K562 (cell line): ENCODE data around the gene PTPRT.

Experiments
- CTCF ChIP-seq, 3 experiments: IDR thresholded peaks in 2 of 3; conservative IDR thresholded peaks in 1 of 3; 2 replicates each; pipeline ENCODE4 v1.5.1; 2011 to 2012; ENCODE audit warnings: low read length in 3 of 3, mild to moderate bottlenecking in 3 of 3, control low read depth in 2 of 3, improper control_type of control experiment in 1 of 3, inconsistent platforms in 1 of 3, low read depth in 1 of 3, mixed read lengths in 1 of 3, moderate library complexity in 1 of 3; ENCODE audit not compliant: insufficient read depth in 2 of 3
- DPF2 ChIP-seq: fragments of 450-650 bp; IDR thresholded peaks from 2 replicates; pipeline ENCODE4 v1.6.1; 2016
- ETS1 ChIP-seq: conservative IDR thresholded peaks from 2 replicates; pipeline ENCODE4 v1.6.1; 2011; ENCODE audit warnings: low read depth, mild to moderate bottlenecking, low read length; ENCODE audit not compliant: control insufficient read depth
- GABPB1 ChIP-seq: sonication (generic); formaldehyde crosslinking; IDR thresholded peaks from 2 replicates; pipeline ENCODE4 v1.8.0; 2022; ENCODE audit warnings: mild to moderate bottlenecking, missing genetic modification reagents
- ILK ChIP-seq: fragments of 450-650 bp; IDR thresholded peaks from 2 replicates; pipeline ENCODE4 v1.6.1; 2016; ENCODE audit warnings: missing genetic modification characterization, low read depth, mild to moderate bottlenecking, missing compliant biosample characterization, moderate library complexity, borderline replicate concordance
- NFIC ChIP-seq: fragments of 450-650 bp; IDR thresholded peaks from 2 replicates; pipeline ENCODE4 v1.6.1; 2017; ENCODE audit warnings: mild to moderate bottlenecking, inconsistent platforms
- POLR2A ChIP-seq: fragments of 450-650 bp; conservative IDR thresholded peaks from 2 replicates; pipeline ENCODE4 v1.6.1; 2016
- RAD21 ChIP-seq, 2 experiments: fragments of 250-450 bp in 1 of 2; fragments of 450-650 bp in 1 of 2; sonication (Bioruptor Pico) in 1 of 2; formaldehyde crosslinking in 1 of 2; IDR thresholded peaks in 1 of 2; conservative IDR thresholded peaks in 1 of 2; 2 replicates each; pipeline versions ENCODE4 v1.4.0 to v1.8.0; 2020 to 2022; ENCODE audit warnings: mild to moderate bottlenecking in 2 of 2, moderate library complexity in 1 of 2
- SMARCA4 ChIP-seq: fragments of 450-650 bp; IDR thresholded peaks from 2 replicates; pipeline ENCODE4 v1.6.1; 2016
- SMARCC2 ChIP-seq: fragments of 450-650 bp; IDR thresholded peaks from 2 replicates; pipeline ENCODE4 v1.6.1; 2017; ENCODE audit warnings: antibody characterized with exemption, moderate library complexity, mild to moderate bottlenecking, low read depth
- SPI1 ChIP-seq: IDR thresholded peaks from 2 replicates; pipeline ENCODE4 v1.6.1; 2011; ENCODE audit warnings: low read depth, low read length, control low read depth, borderline replicate concordance
- TCF3 ChIP-seq: sonication (generic); formaldehyde crosslinking; IDR thresholded peaks from 2 replicates; pipeline ENCODE4 v1.4.0; 2020; ENCODE audit warnings: mild to moderate bottlenecking, missing genetic modification reagents
- TOE1 ChIP-seq, 2 experiments: fragments of 450-650 bp in 1 of 2; sonication (generic) in 1 of 2; formaldehyde crosslinking in 1 of 2; IDR thresholded peaks; 2 replicates each; pipeline versions ENCODE4 v1.7.1 to v1.8.0; 2016 to 2022; ENCODE audit warnings: borderline replicate concordance in 2 of 2, mild to moderate bottlenecking in 2 of 2, antibody characterized with exemption in 1 of 2, inconsistent platforms in 1 of 2, low read depth in 1 of 2, missing genetic modification reagents in 1 of 2, moderate library complexity in 1 of 2
- TF ChIP-seq, protein P1 (sequence below): sonication (generic); formaldehyde crosslinking; IDR thresholded peaks from 2 replicates; pipeline ENCODE4 v1.8.0; 2022; ENCODE audit warnings: mild to moderate bottlenecking, low read depth, missing genetic modification reagents

DNA sequence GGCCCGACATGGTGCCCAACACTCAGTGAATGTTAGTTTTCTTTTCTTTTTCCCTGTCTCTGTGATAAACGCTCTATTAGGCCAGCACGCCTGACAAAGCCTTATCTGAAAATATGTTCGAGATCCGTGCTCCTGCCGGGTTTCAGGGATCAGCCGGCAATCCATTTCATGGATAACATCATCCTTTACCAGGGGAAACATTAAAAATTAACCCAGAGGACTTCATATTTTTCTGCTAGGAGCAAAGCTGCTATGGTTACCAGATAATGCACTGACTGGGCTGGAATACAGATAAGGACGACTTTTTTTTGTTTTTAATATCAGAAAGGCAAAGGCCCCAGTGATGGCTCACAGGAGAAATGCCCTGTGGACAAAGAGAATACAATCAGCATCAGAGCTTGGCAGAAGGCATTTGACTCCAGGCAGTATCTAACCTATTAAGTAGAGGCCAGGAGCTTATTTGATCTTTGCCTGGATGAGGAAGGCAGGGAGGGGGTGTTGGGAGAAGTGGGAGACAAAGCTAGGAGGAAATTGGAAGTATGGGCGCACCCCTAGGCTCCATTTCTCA is 1089.5 kb downstream of the PTPRT start:
- TF ChIP-seq SMARCC2 = no peak
- no peak for TF ChIP-seq DPF2
- TF ChIP-seq POLR2A = no peak
- no peak for TF ChIP-seq SMARCA4
- TF ChIP-seq, protein P1, sequence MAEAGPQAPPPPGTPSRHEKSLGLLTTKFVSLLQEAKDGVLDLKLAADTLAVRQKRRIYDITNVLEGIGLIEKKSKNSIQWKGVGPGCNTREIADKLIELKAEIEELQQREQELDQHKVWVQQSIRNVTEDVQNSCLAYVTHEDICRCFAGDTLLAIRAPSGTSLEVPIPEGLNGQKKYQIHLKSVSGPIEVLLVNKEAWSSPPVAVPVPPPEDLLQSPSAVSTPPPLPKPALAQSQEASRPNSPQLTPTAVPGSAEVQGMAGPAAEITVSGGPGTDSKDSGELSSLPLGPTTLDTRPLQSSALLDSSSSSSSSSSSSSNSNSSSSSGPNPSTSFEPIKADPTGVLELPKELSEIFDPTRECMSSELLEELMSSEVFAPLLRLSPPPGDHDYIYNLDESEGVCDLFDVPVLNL (CRISPR knock-in tag) = no peak
- TF ChIP-seq TOE1 (IDR thresholded peaks at IDR 0.05; ENCODE audit: borderline replicate concordance) = no peak
- no peak for TF ChIP-seq TOE1 (CRISPR knock-in tag; IDR thresholded peaks at IDR 0.05; ENCODE audit: borderline replicate concordance, low read depth)
- TF ChIP-seq ILK (tag) = no peak
- no peak for TF ChIP-seq RAD21 (CRISPR knock-in tag; conservative IDR thresholded peaks at IDR 0.05 in 1 of 2, IDR thresholded peaks at IDR 0.05 in 1 of 2)
- no peak for TF ChIP-seq TCF3 (CRISPR knock-in tag)
- TF ChIP-seq CTCF (IDR thresholded peaks at IDR 0.05 in 2 of 3, conservative IDR thresholded peaks at IDR 0.05 in 1 of 3; ENCODE audit: insufficient read depth in 2 of 3, low read depth in 1 of 3, low read length in 3 of 3) = no peak
- no peak for TF ChIP-seq NFIC
- no peak for TF ChIP-seq GABPB1 (CRISPR knock-in tag)
- TF ChIP-seq ETS1 = no peak
- TF ChIP-seq SPI1 = no peak
